Epithelial cell of prostate (primary cell): ENCODE data around the gene PRXL2B.
A peak's percentile ranks its signal among the peaks of the same experiment; 100 is the strongest.
"Not testable (repeated sequence)": the region's sequence is repeated elsewhere in the genome, so short reads cannot be mapped to it uniquely, and the experiment has no call there.

Source experiments
- DNase-seq: peaks from one replicate; pipeline ENCODE4 v3.0.0-alpha.2; 2011; ENCODE audit warnings: low read depth, low spot score
- H3K27ac ChIP-seq: fragments of 450-650 bp; 2 replicates; pipeline ENCODE4 v1.5.1; 2017; ENCODE audit warnings: mild to moderate bottlenecking

PRXL2B gene

GRCh38 chr1:2561898-2562895 lies 24.4 kb upstream of the PRXL2B start:
- DNase-seq: no peak
- no peak overlapping the region for H3K27ac ChIP-seq

- no peak for DNase-seq
- H3K27ac ChIP-seq: no peak overlapping the region
Observed at GRCh38 chr1:2563205-2563604, 23.4 kb upstream of the PRXL2B start.

- no peak for DNase-seq
- no peak overlapping the region for H3K27ac ChIP-seq
Observed at GRCh38 chr1:2564006-2564814, 22.4 kb upstream of the PRXL2B start.

GRCh38 chr1:2564815-2565374 lies 21.7 kb upstream of the PRXL2B start:
- H3K27ac ChIP-seq: no peak overlapping the region
- DNase-seq: no peak

- H3K27ac ChIP-seq: no peak overlapping the region
- DNase-seq: no peak
Observed at GRCh38 chr1:2566101-2567045, 20.2 kb upstream of the PRXL2B start.

GRCh38 chr1:2567083-2567679 lies 19.4 kb upstream of the PRXL2B start:
- H3K27ac ChIP-seq: no peak overlapping the region
- DNase-seq: no peak

- not testable (repeated sequence) for H3K27ac ChIP-seq, DNase-seq
Observed at GRCh38 chr1:2568187-2568816, 18.3 kb upstream of the PRXL2B start.

- no peak overlapping the region for H3K27ac ChIP-seq
- DNase-seq: no peak
Observed at GRCh38 chr1:2569060-2569459, 17.5 kb upstream of the PRXL2B start.

- H3K27ac ChIP-seq, DNase-seq: not testable (repeated sequence)
Observed at GRCh38 chr1:2569703-2570102, 16.9 kb upstream of the PRXL2B start.

- no peak for DNase-seq
- H3K27ac ChIP-seq: no peak overlapping the region
Observed at GRCh38 chr1:2570332-2570731, 16.2 kb upstream of the PRXL2B start.

- H3K27ac ChIP-seq: no peak overlapping the region
- DNase-seq: no peak
Observed at GRCh38 chr1:2571348-2571747, 15.2 kb upstream of the PRXL2B start.

- H3K27ac ChIP-seq: no peak overlapping the region
- no peak for DNase-seq
Observed at GRCh38 chr1:2573250-2573920, 13.2 kb upstream of the PRXL2B start.

GRCh38 chr1:2574350-2574749 lies 12.2 kb upstream of the PRXL2B start:
- DNase-seq: no peak

GRCh38 chr1:2575801-2576663 lies 10.5 kb upstream of the PRXL2B start:
- no peak overlapping the region for H3K27ac ChIP-seq
- peak; percentile 16 for DNase-seq

More at GRCh38 chr1:2574350-2574749, 12.2 kb upstream of the PRXL2B start:
- no peak overlapping the region for H3K27ac ChIP-seq

GRCh38 chr1:2577565-2578075 lies 9.0 kb upstream of the PRXL2B start:
- DNase-seq, H3K27ac ChIP-seq: not testable (repeated sequence)

- no peak for DNase-seq
- no peak overlapping the region for H3K27ac ChIP-seq
Observed at GRCh38 chr1:2578758-2579118, 7.8 kb upstream of the PRXL2B start.

GRCh38 chr1:2580691-2581090 lies 5.9 kb upstream of the PRXL2B start:
- DNase-seq: no peak
- H3K27ac ChIP-seq: no peak overlapping the region
